A673 (cell line): ENCODE results near the gene MGME1.

Source experiments
- EZH2 ChIP-seq: fragments of 200-600 bp; sonication (generic); IDR thresholded peaks from 2 replicates; pipeline ENCODE4 v1.6.1; 2017; ENCODE audit warnings: borderline replicate concordance, low read depth, mild to moderate bottlenecking, mixed read lengths, antibody characterized with exemption, low read length; ENCODE audit not compliant: poor library complexity, severe bottlenecking
- TF ChIP-seq, protein P1 (sequence below): fragments of 300-800, 200-600 bp; sonication (generic); conservative IDR thresholded peaks from 2 replicates; pipeline ENCODE4 v1.5.1; 2017; ENCODE audit warnings: low read depth, mild to moderate bottlenecking, antibody characterized with exemption, low read length, moderate library complexity, mixed read lengths

DNA sequence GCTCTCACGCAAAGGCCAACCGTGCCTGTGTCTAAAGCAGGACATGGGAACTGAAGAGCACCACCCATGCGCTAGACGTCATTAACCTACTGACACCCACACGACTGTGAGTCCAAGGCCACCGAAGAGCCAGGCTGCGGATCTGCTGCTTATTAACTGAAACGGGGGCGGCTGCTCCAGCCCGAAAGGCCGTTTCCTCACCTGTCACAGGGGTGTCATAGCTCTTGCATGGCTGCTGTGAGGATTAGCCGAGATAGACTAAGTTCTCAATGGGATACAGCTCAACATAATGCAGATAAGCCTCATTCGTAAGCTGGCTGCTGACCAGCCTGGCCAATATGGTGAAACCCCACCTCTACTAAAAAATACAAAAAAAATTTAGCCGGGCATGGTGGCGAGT lies 62.2 kb downstream of the MGME1 start:
- TF ChIP-seq, protein P1, sequence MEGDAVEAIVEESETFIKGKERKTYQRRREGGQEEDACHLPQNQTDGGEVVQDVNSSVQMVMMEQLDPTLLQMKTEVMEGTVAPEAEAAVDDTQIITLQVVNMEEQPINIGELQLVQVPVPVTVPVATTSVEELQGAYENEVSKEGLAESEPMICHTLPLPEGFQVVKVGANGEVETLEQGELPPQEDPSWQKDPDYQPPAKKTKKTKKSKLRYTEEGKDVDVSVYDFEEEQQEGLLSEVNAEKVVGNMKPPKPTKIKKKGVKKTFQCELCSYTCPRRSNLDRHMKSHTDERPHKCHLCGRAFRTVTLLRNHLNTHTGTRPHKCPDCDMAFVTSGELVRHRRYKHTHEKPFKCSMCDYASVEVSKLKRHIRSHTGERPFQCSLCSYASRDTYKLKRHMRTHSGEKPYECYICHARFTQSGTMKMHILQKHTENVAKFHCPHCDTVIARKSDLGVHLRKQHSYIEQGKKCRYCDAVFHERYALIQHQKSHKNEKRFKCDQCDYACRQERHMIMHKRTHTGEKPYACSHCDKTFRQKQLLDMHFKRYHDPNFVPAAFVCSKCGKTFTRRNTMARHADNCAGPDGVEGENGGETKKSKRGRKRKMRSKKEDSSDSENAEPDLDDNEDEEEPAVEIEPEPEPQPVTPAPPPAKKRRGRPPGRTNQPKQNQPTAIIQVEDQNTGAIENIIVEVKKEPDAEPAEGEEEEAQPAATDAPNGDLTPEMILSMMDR, result no peak
- no peak for TF ChIP-seq EZH2
